ENCODE results near the gene QRICH2.
A peak's percentile ranks its signal among the peaks of the same experiment; 100 is the strongest.
"Not testable (repeated sequence)": the region's sequence is repeated elsewhere in the genome, so short reads cannot be mapped to it uniquely, and the experiment has no call there.

QRICH2 gene

DNA sequence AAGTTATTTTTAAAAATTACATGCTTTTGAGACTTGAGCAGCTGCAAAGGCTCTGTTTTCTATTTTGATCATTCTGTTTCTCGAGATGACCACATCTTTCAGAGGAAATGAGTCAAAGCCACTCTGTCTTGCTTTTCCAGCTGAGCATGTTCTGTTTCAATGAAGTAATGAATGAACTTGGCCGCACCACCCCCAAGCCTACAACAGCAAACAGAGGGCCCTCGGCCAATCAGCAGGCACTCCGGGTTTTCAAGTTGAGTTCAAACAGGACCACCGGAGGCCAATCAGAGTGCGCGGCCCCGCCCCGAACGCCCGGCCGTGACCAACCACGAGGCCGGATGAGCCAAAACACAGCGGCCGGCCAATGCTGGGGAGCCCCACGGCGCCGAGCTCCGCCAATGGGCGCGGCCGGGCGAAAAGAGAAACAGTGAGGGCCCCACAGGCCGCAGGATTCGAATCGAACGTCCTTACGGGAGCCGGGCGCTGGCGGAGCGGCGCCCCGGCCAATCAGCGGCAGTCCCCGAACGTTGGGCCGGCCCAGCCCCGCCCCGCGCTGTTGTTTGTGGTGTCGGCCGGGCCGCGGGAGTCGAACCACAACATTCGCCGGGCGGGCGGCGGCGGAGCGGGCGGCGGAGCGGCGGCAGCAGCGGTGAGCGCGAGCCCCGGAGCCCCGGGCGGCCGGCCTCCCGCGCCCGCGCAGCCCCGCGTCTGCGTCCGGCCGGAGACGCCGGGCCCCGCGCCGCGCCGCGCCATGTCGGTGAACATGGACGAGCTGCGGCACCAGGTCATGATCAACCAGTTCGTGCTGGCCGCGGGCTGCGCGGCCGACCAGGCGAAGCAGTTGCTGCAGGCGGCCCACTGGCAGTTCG is 43.1 kb downstream of the QRICH2 start, which contains the start of gene UBALD2:
Gene UBALD2 (plus strand): TSS at position 594 of the 869 bp plus-strand sequence. CDS start 158 bp downstream, at position 752.
- DNase-seq = peak; percentile 99

DNA sequence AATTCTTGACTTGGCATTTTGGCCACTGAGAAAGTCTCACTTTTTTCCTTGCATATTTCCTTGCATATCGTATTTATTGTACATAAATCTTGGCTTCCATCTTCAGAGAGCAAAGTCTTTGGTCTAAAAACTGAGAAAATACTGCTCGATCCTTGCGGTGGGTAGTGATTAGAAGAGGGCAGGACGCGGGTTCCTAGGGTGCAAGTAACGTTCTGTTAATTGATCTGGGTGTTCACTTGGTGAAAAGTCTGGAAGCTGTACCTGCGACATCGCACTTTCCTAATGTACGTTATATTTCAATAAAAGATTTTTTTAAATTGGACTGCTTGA is 43.7 kb downstream of the QRICH2 start:
- no peak for DNase-seq

DNA sequence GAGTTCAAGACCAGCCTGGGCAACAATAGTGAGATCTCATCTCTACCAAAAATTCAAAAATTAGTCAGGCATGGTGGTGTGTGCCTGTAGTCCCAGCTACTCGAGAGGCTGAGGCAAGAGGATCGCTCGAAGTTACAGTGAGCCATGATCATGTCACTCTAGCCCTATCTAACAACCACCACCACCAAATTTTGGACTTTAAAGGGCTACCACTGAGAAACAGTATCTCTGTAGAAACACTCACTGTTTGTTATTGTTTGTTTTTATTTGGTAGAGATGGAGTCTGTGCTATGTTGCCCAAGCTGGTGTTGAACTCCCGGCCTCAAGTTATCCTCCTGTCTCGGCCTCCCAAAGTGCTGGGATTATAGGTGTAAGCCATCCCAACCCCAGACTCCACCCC is 44.2 kb downstream of the QRICH2 start:
- DNase-seq = no peak

DNA sequence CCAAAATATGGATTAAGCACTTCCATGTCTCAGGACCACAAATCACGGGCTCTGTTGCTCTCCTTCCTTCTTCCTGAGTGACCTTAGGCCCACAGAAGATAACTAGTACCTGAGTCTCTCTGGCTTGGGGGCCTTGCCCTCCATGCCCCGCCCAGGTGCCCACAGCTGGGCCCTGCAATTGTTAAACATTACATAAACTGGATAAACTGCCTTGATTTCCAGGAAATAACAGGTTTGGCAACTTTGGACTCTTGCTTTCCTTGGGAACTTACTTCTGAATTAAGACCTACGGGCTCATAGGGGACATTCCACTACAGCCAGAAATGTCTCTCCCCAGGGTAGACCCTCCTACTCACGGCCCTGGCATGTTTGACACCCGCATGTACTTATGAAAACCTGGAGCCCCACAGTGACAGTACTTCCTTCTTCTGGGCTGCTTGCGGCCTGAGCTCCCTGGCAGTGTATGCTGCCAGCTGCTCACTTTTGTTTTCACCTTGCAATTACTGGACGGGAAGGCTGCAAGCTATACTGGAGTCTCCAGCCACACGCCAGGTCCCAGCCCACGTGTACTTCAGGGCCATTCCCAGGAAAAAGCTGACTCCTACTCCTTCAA is 45.2 kb downstream of the QRICH2 start:
- no peak for DNase-seq

DNA sequence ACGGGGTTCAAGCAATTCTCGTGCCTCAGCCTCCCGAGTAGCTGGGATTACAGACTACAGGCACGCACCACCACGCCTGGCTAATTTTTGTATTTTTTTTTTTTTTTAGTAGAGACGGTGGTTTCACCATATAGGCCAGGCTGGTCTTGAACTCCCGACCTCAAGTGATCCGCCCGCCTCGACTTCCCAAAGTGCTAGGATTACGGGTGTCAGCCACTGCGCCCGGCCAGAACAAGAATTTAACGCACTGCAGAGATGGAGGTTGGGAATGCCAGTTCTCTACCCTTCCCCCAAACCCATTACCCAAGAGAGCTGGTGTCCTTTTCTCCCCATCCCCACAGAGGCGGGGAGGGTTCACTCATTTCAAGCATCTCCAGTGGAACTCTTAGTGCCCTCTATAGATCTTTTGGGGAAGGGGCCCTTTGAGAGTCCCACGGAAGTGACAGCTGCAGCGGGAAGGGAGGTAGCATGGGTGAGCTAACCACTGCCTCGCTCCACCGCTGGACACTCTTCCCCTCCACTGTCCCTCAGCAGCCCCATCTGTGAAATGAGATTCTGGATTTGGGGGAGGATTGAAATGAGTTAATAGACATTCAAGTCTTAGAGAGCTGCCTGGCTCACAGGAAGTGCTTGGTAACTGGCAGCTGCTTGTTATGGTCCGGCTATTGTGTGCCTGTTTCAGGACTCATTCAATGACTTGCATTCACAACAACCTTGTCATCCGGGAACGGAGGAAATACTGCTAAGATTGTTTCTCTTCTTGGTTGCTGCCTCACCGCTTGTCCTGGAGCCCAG is 46.5 kb downstream of the QRICH2 start:
- DNase-seq = no peak

DNA sequence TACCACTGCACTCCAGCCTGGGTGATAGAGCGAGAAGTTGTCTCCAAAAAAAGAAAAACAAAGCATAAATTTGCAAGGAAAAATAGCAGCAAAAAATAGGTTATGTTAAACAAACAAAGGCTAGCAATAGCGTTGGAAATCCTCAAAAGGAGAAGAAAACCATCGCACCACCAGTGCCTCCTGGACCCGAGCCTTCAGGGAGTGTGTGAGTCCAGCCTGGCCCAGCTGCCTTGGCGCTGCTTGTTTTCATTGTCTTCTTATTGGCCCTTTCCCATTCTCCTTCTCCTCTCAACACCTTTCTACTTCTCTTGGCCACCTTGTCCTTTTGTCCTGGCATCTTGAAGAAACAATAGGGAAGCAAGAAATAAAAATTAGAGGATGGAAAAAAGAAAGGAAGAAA is 47.4 kb downstream of the QRICH2 start:
- DNase-seq = no peak

DNA sequence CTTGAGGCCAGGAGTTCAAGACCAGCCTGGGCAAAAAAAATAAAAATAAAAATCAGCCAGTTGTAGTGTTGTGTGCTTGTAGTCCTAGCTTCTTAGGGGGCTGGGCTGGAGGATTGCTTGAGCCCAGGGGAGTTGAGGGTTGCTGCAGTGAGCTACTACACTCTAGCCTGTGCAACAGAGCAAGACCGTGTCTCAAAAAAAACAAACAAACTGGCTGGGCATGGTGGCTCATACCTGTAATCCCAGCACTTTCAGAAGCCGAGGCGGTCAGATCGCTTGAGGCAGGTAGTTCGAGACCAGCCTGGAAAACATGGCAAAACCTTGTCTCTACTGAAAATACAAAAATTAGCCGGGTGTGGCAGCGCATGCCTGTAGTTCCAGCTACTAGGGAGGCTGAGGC is 47.9 kb downstream of the QRICH2 start:
- DNase-seq = no peak

DNA sequence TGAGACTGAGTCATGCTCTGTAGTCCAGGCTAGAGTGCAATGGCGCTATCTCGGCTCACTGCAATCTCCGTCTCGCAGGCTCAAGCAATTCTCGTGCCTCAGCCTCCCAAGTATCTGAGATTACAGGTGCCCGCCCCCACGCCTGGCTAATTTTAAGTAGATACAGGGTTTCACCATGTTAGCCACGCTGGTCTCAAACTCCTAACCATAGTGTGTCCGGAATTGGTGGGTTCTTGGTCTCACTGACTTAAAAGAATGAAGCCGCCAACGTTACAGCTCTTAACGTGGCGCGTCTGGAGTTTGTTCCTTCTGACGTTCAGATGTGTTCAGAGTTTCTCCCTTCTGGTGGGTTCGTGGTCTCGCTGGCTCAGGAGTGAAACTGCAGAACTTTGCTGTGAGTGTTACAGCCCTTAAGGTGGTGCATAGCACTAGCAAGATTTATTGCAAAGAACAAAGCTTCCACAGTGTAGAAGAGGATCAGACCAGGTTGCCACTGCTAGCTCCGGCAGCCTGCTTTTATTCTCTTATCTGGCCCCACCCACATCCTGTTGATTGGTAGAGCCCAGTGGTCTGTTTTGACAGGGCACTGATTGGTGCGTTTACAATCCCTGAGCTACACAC is 51.5 kb downstream of the QRICH2 start:
- DNase-seq = peak; percentile 71

DNA sequence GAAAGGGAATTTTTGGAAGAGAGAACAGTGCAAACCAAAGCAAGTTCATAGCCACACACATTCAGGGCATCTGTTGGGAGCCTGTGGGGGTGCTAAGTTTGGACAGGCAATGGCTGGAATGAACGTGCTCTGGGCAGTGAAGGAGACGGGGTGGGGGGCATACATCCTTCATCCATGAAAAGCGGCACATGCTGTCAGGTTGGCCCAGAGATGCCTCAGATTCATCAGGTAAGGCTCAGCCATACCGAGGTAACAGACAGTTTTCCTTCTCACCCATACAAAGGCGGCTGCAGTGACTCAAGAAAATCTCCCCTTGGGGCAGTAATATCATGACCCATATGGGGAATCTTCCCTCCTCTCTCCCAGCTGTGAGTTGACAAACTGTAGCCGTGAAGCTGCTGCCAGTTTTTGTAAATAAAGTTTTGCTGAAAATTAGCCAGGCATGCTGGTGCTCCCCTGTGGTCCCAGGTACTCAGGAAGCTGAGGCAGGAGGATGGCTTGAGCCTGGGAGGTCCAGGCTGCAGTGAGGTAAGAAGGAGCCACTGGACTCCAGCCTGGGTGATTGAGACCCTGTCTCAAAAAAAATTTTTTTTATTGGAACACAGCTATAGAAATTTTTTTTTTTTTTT is 52.2 kb downstream of the QRICH2 start:
- DNase-seq = no peak

DNA sequence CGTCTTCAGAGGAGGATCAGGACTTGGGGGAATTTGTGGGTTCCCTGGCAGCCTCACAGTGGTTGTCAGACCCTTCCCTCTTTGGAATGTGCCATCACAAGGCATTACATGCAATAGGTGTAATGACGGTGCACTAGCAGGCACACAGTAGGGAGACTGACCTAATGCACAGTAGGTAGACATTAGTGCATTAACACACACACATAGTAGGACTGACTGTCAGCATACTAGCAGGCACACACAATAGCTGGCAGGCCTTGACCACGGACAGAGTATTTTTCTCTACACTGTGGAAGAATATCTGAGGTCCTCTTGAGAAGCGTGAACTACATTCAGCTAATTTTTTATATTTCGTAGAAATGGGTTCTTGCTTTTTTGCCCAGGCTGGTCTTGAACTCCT is 53.8 kb downstream of the QRICH2 start:
- DNase-seq = no peak

DNA sequence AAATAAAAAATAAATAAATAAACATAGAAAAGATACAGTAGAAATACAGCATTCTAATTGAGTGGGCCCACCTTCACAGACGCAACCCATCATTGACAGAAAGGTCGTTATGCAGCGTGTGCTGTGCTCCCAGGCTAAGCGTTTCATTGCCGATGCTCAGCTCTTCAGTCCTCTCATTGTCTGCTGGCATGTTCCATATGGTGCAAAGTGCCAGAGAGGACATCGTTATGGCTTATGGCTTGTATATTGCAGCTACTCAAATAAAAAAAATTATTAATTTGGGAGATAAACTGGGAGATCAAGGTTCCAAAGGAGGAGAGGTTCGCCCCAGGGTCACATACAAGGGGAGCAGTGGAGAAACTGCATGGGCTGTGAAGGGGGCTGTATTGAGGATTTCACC is 54.2 kb downstream of the QRICH2 start:
- DNase-seq = no peak

DNA sequence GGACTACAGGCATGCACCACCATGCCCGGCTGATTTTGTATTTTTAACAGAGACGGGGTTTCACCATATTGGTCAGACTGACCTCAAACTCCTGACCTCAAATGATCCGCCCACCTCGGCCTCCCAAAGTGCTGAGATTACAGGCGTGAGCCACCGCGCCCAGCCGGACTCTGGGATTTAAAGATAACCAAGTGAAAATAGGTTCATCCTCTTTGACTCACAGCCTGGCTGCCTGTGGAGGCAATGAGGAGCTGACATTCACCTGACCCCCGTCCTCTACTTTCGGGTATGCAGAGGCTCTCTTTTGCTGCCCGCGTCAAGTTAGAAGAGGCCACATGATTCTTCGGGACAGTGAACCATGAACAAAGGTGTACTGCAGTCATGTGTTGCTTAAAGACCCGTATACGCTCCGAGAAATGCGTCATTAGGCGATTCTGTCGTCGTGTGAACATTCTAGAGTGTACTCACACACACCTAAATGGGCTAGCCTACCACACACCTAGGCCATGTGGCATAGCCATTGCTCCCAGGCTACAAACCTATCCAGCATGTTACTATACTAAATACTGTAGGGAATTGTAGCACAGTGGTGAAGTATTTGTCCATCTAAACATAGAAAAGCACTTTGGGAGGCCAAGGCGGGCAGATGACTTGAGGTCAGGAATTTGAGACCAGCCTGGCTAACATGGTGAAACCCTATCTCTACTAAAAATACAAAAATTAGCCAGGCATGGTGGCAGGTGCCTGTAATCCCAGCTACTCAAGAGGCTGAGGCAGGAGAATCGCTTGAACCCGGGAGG is 54.9 kb downstream of the QRICH2 start:
- not testable (repeated sequence) for DNase-seq

DNA sequence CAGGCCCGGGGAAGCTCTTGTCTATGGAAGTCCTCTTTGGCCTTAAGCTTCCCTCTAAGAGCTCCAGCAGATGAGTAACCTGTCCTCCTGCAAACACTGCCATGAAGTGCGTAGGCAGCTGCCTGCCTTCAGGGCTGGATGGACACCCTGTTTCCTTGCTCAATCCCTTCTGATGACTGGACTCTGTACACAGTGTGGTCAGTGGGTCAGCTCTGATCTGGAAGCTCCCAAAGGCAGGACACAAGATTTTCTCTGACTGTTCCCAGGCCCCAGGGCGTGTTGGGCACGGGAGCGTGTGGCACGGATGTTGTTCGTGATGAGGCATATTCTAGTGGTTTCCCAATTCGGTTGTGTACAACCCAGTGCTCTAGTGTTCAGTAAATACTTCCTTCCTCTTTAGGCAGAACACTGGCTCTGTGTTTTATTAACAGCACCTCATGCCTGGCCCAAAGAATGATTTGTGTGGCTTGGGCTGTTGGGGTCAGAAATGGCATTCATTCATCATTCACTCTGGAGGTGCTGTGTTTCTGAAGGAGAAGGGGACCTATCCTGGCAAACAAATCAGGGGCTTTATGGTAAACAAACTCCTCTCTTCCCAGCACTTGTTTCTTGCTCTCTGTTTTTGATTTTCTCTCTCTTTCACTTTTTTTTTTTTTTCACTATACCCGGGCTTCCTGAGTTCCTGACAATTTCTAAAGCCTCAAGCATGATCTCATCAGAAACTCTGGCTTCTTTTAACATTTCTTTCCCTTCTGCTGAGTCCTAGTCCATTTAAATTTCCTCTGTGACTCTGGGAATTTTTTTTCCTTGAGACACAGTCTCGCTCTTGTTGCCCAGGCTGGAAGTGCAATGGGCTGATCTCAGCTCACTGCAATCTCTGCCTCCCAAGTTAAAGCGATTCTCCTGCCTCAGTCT is 55.8 kb downstream of the QRICH2 start:
- peak; percentile 53 for DNase-seq

DNA sequence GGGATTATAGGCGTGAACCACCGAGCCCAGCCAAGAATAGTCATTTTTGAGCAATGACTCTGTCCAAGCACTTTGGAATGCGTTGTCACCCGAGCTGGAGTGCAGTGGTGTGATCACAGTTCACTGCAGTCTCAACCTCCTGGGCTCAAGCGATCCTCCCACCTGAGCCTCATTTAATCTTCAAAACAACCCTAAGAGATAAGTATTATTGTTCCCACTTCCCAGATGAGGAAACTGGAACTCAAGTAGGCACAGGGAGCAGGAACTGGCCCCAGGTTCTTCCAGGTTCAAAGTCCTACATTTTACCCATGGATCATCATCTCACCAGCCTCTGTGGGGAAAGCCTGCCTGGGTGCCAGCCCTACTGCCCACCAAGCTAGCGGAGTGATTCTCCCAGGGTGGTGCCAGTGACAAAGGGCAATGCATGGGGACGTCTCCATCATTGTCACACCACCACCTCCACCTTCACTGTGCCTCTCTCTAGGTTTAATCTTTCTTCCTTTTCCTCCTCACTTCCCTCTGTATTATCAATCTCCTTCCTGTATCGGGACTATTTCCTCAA is 56.5 kb downstream of the QRICH2 start:
- DNase-seq = no peak

DNA sequence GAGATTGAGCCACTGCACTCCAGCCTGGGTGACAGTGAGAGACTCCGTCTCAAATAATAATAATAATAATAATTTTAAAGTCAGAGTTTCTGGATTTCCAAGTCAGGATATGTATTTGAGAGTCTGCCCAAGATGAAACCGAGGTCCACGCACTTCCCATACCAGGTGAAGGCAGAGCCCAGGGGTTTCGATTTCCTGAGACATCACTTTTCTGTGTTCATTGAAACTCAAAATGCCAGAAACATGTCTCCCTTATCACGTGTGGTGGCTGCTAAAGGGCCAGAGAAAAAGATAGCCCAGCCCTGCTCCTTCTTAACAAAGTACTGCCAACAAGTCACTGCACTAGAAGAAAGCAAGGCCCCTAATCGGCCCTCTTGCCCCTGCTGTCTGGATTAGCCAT is 57.9 kb downstream of the QRICH2 start:
- DNase-seq = no peak

DNA sequence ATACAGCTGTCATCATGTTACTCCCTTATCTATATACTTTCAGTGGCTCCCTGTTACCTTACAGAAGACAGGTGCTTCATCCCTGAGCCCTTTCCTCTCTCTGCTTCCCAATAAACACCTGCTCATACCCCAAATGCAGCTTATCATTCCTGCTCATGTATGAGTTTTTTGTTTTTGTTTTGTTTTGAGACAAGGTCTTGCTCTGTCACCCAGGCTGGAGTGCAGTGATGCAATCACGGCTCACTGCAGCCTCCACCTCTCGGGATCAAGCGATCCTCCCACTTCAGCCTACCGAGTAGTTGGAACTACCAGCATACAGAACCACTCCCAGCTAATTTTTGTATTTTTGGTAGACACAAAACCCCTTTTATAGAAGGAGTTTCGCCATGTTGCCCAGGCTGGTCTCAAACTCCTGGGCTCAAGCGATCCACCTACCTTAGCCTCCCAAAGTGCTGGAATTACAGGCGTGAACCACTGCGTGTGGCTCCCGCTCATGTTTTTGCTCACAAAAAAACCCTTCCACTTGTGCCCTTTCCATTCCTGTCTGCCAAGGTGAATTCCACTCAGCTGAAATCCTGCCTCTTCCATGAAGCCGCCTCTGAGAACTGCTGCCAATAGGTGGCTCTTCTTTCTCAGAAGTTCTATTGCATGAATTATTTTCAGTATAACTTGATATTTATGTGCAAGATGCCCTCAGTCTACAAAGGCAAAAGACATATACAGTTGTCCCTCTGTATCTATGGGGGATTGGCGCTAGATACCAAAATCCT is 59.9 kb downstream of the QRICH2 start:
- DNase-seq = no peak

DNA sequence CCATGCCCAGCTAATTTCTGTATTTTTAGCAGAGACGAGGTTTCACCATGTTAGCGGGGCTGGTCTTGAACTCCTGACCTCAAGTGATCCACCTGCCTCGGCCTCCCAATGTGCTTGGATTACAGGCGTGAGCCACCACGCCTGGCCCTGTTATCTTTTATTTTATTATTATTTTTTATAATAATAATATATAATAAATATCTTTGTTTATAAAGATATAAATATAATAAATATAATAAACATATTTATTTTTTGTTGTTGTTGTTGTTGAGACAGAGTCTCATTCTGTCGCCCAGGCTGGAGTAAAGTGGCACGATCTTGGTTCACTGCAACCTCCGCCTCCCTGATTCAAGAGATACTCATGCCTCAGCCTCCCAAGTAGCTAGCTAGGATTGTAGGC is 60.8 kb downstream of the QRICH2 start:
- DNase-seq = no peak

DNA sequence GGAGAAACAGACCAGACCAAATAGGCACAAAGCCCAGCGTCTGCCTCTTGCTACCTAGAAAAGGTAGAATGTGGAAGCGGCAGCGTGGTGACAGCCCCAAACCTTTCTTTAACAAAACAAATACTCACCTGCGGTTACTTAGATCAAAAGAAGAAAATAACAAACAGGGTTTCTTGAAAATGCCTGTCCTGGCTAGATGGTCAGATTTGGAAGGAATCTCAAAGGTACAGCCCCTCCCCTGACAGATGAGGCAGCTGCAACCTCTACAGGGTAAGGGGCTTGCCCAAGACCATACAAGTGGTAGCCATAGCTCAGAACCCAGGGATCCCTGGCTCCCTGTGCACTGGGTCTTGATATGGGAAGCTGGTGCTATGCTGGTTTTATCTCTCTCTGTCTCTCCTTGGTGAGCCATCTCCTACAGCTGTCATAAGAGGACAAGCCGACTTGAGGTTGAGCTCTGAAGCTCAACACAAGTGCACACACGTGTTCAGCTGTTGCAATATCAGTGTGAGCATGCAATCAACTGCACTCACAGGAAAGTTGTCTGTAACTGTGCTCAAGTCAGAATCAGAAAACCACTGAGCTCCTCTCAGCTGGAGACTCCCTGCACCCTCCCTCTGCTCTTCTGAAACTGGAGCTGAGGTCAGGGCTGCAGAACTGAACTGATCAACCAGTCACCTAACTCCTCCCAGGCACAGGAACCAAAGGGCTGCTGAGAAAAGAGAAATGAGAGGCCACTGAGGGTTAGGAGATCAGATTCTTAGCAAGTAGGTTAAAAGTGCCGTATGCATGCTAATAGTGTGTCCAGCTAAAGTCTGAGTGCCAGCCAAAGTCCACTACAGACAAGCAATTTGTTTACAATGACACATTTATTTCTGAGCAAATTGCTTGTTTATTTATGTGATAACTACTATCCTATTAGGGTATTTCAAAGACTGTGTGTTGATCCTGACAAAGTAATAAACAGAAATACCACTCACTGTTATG is 61.7 kb downstream of the QRICH2 start:
- DNase-seq = peak; percentile 45

Measured in CD4-positive, alpha-beta T cell treated with Interleukin-10 for 1 hour (primary cell).